Neural cell (in vitro differentiated cells): ENCODE measurements around the gene RRBP1. TPM values are rescaled to one million over a fixed set of nuclear protein-coding genes. Genes with fewer than 3 reads are reported as not detected.
"Not testable (repeated sequence)": the region's sequence is repeated elsewhere in the genome, so short reads cannot be mapped to it uniquely, and the experiment has no call there.

Source experiments
- H2AFZ ChIP-seq: fragments of 200-600, 300-800 bp; sonication (generic), shearing (Covaris generic); 2 replicates; pipeline ENCODE4 v1.6.0; 2014; ENCODE audit warnings: low read depth, mild to moderate bottlenecking, antibody characterized with exemption, low read length, moderate library complexity
- H3F3A ChIP-seq: fragments of 200-600 bp; shearing (Covaris generic); 2 replicates; pipeline ENCODE4 v1.6.1; 2016; ENCODE audit warnings: mild to moderate bottlenecking, moderate library complexity, mixed read lengths, antibody characterized with exemption, low read length; ENCODE audit not compliant: insufficient read depth, poor library complexity, severe bottlenecking
- H3K27ac ChIP-seq: fragments of 200-600, 300-800 bp; sonication (generic), shearing (Covaris generic); 2 replicates; pipeline ENCODE4 v1.5.1; 2014; ENCODE audit warnings: mild to moderate bottlenecking, low read length, moderate library complexity
- H3K27me3 ChIP-seq: fragments of 300-800, 200-600 bp; sonication (generic), shearing (Covaris generic); 2 replicates; pipeline ENCODE4 v1.6.0; 2014; ENCODE audit warnings: mild to moderate bottlenecking, low read depth, low read length, moderate library complexity; ENCODE audit not compliant: insufficient read depth
- H3K36me3 ChIP-seq: fragments of 300-800, 200-600 bp; sonication (generic), shearing (Covaris generic); 2 replicates; pipeline ENCODE4 v1.5.1; 2014; ENCODE audit warnings: mild to moderate bottlenecking, antibody characterized with exemption, low read length, moderate library complexity; ENCODE audit not compliant: insufficient read depth
- H3K4me2 ChIP-seq: fragments of 300-800, 200-600 bp; sonication (generic), shearing (Covaris generic); 2 replicates; pipeline ENCODE4 v1.6.0; 2014; ENCODE audit warnings: mild to moderate bottlenecking, low read length
- H3K4me3 ChIP-seq: fragments of 300-800, 200-600 bp; sonication (generic), shearing (Covaris generic); 2 replicates; pipeline ENCODE4 v1.5.1; 2014; ENCODE audit warnings: mild to moderate bottlenecking, low read length, moderate library complexity
- H3K79me2 ChIP-seq: fragments of 200-600 bp; shearing (Covaris generic); replicated peaks from 2 replicates; pipeline ENCODE4 v1.6.0; 2014; ENCODE audit warnings: mild to moderate bottlenecking, low read length, moderate library complexity; ENCODE audit not compliant: insufficient read depth
- H3K9ac ChIP-seq: fragments of 300-800, 200-600 bp; sonication (generic), shearing (Covaris generic); 2 replicates; pipeline ENCODE4 v1.6.1; 2016; ENCODE audit warnings: mild to moderate bottlenecking, low read length, mixed read lengths
- H3K9me2 ChIP-seq: fragments of 200-600 bp; shearing (Covaris generic); 2 replicates; pipeline ENCODE4 v1.6.1; 2016; ENCODE audit warnings: mild to moderate bottlenecking, low read length, mixed read lengths; ENCODE audit not compliant: insufficient read depth
- H3K9me3 ChIP-seq: fragments of 200-600, 300-800 bp; sonication (generic), shearing (Covaris generic); 2 replicates; pipeline ENCODE4 v1.6.1; 2016; ENCODE audit warnings: mild to moderate bottlenecking, mixed run types, low read length, moderate library complexity, mixed read lengths
- H4K20me1 ChIP-seq: fragments of 200-600 bp; shearing (Covaris generic); 2 replicates; pipeline ENCODE4 v1.6.1; 2016; ENCODE audit warnings: mild to moderate bottlenecking, mixed run types; ENCODE audit not compliant: insufficient read depth
- CTCF ChIP-seq: fragments of 450-650 bp; IDR thresholded peaks from 2 replicates; pipeline ENCODE4 v1.5.1; 2014; ENCODE audit warnings: antibody characterized with exemption, mild to moderate bottlenecking, moderate library complexity; ENCODE audit not compliant: poor library complexity, severe bottlenecking
- EP300 ChIP-seq: fragments of 450-650 bp; conservative IDR thresholded peaks from 2 replicates; pipeline ENCODE4 v1.6.1; 2014; ENCODE audit warnings: antibody characterized with exemption, mild to moderate bottlenecking, moderate library complexity; ENCODE audit not compliant: poor library complexity, severe bottlenecking
- EZH2 ChIP-seq: fragments of 200-600, 300-800 bp; shearing (Covaris generic), sonication (generic); IDR thresholded peaks from 2 replicates; pipeline ENCODE4 v1.6.1; 2014; ENCODE audit warnings: antibody characterized with exemption, low read length, borderline replicate concordance, mild to moderate bottlenecking; ENCODE audit not compliant: insufficient read depth, poor library complexity, severe bottlenecking
- MXI1 ChIP-seq: fragments of 450-650 bp; conservative IDR thresholded peaks from 2 replicates; pipeline ENCODE4 v1.6.1; 2014; ENCODE audit warnings: antibody characterized with exemption, mild to moderate bottlenecking; ENCODE audit not compliant: poor library complexity, severe bottlenecking
- POLR2AphosphoS5 ChIP-seq: IDR thresholded peaks from 2 replicates; pipeline ENCODE4 v1.6.1; 2012
- RAD21 ChIP-seq: fragments of 450-650 bp; conservative IDR thresholded peaks from 2 replicates; pipeline ENCODE4 v1.6.1; 2014; ENCODE audit warnings: antibody characterized with exemption, mild to moderate bottlenecking, moderate library complexity
- REST ChIP-seq: IDR thresholded peaks from 2 replicates; pipeline ENCODE4 v1.6.1; 2012; ENCODE audit warnings: borderline replicate concordance
- SMC3 ChIP-seq: fragments of 450-650 bp; conservative IDR thresholded peaks from 2 replicates; pipeline ENCODE4 v1.6.1; 2014; ENCODE audit warnings: antibody characterized with exemption, mild to moderate bottlenecking, moderate library complexity; ENCODE audit not compliant: poor library complexity
- TAF1 ChIP-seq: IDR thresholded peaks from 2 replicates; pipeline ENCODE4 v1.6.1; 2012; ENCODE audit warnings: low read depth
- polyA plus RNA-seq: library from polyadenylated mRNA; depleted of rRNA; stranded (reverse); fragments of >200 nt; gene quantifications from 2 replicates; pipeline ENCODE4 v1.2.3, GENCODE V29; 2014

RRBP1 gene
- polyA plus RNA-seq, 1 donor from 2014 or later, result 2.2 TPM

- Histone ChIP-seq H3K27ac (no peak overlapping the region), H3K9me2 (no peaks in the 10 kb centered on the region), H3K36me3 (no peaks in the 10 kb centered on the region), H3K79me2 (no peaks in the 10 kb centered on the region), H3F3A (no peaks in the 10 kb centered on the region), H3K4me3 (no peak overlapping the region), H3K27me3 (no peaks in the 10 kb centered on the region), H3K9me3 (no peaks in the 10 kb centered on the region), H2AFZ (no peak overlapping the region), H3K9ac (no peak overlapping the region), H4K20me1 (no peaks in the 10 kb centered on the region), H3K4me2 (no peak overlapping the region)
- TF ChIP-seq CTCF (no peak), POLR2AphosphoS5 (no peak), EZH2 (no peak), RAD21 (no peak), TAF1 (no peak), MXI1 (no peak), REST (no peak), EP300 (no peak), SMC3 (no peak)
Observed at GRCh38 chr20:17709361-17710293, 27.6 kb upstream of the RRBP1 start.

- no peaks in the 10 kb centered on the region for H3F3A ChIP-seq
- H3K27ac ChIP-seq, result no peak overlapping the region
- TF ChIP-seq EZH2, result no peak
- TF ChIP-seq REST, result no peak
- no peak for TF ChIP-seq TAF1
- H3K9me2 ChIP-seq, result no peaks in the 10 kb centered on the region
- H3K9me3 ChIP-seq, result no peaks in the 10 kb centered on the region
- H3K4me2 ChIP-seq, result no peak overlapping the region
- H3K9ac ChIP-seq, result no peak overlapping the region
- H2AFZ ChIP-seq, result no peak overlapping the region
- no peaks in the 10 kb centered on the region for H3K27me3 ChIP-seq
- no peaks in the 10 kb centered on the region for H4K20me1 ChIP-seq
- H3K4me3 ChIP-seq, result no peak overlapping the region
- no peaks in the 10 kb centered on the region for H3K79me2 ChIP-seq
- no peaks in the 10 kb centered on the region for H3K36me3 ChIP-seq
Observed at GRCh38 chr20:17708675-17709360, 26.8 kb upstream of the RRBP1 start.

GRCh38 chr20:17707951-17708350 is 25.9 kb upstream of the RRBP1 start:
- H3K27ac ChIP-seq, H4K20me1 ChIP-seq, H3K9me2 ChIP-seq, H3K9ac ChIP-seq, H3F3A ChIP-seq, H3K4me3 ChIP-seq, H2AFZ ChIP-seq, H3K27me3 ChIP-seq, H3K79me2 ChIP-seq, H3K9me3 ChIP-seq, H3K36me3 ChIP-seq, H3K4me2 ChIP-seq: not testable (repeated sequence)
